Omental fat pad (tissue), 4 donors: ENCODE data around the gene MAPK8IP3. TPM values are rescaled to one million over a fixed set of nuclear protein-coding genes. Genes with fewer than 3 reads are reported as not detected.

Experiments
- ATAC-seq: fragments of 150-250 bp; one replicate; pipeline ENCODE4 v1.9.1; 2016; ENCODE audit warnings: mild to moderate bottlenecking, moderate library complexity; ENCODE audit not compliant: low FRiP score
- DNase-seq: peaks from one replicate; pipeline ENCODE4 v3.0.0-alpha.2; 2019; ENCODE audit warnings: low spot score
- CTCF ChIP-seq, 3 donors: fragments of 450-650 bp; IDR thresholded peaks; one replicate each; pipeline ENCODE4 v1.5.1; 2016 to 2017; ENCODE audit warnings: antibody characterized with exemption in 3 of 3, mild to moderate bottlenecking in 3 of 3, moderate library complexity in 2 of 3
- total RNA-seq, 4 donors: library from RNA; depleted of rRNA; stranded (reverse); fragments of >200 nt; gene quantifications; one replicate each; pipeline ENCODE4 v1.1.0, GENCODE V29; 2016

MAPK8IP3 gene
- total RNA-seq, 4 donors from 2014 or later: 27.3 to 73.3 (median 51.6) TPM

DNA sequence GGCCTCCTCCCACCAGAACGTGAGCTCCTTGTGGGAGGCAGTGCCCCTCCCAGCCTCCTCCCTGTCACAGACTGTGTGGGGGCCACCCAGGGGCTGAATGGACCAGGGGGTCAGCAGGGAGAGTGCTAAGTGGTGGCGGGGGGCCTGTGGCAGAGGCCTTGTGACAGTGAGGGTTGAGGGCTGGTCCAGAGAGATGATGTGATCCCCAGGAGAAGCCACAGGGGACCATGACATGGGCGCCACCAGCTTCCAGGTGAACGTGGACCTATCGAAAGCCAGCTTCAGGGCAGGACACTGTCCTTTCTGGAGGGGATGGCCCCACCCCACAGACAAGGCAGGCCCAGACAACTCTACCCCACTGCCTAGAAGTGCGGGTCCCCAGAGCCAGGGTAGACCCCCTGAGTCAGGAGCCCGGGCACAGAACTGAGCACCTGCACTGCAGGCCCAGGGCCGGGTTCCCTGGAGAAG is 73.3 kb downstream of the MAPK8IP3 start:
- DNase-seq: no peak
- no peak for TF ChIP-seq CTCF (IDR thresholded peaks at IDR 0.05)
- ATAC-seq: no peak

DNA sequence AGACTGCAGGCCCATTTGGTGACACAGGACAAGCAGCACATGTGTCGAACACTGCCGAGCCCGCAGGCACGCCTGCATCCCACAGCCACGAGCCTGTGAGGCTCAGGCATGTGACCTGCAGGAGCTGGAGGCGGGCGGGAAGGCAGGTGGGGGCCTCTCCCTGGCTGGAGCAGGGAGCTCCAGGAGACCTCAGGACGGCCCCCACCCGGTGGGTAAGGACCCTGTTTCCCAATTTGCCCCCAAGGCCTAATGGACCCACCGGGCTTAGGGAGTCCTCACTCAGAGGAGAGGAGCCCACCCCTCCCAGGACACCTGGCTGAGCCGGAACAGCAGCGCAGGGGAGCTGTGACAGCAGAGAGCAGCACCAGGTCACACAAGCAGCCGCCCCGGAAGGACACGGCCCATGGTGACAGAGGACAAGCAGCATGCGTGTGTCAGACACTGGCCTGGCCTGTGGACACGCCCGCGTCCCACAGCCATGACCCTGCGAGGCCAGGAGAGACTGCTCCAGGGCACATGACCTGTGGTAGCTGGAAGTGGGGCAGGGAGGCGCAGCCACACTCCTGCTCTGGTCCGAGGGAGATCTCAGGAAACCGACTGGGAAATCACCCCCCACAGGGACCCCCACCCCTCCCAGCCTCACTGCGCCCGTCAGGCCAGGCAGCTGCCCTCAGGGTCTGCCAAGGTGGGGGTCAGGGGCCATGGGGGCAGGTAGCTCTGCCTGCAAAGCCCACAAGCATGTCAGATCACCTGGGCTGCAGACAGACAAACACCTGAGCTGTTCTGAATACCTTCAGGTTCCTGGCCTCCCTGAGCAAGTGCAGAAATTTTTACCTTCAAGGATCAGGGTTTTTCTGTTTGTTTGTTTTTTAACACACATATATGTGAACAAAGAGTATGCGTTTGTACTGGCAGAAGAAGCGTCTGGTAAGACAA is 74.0 kb downstream of the MAPK8IP3 start:
- DNase-seq: no peak
- no peak for TF ChIP-seq CTCF (IDR thresholded peaks at IDR 0.05)
- ATAC-seq: no peak

GRCh38 chr16:1780677-1781072 is 74.7 kb downstream of the MAPK8IP3 start:
- ATAC-seq: no peak
- TF ChIP-seq CTCF (IDR thresholded peaks at IDR 0.05): no peak
- DNase-seq: no peak

GRCh38 chr16:1781254-1781653 is 75.3 kb downstream of the MAPK8IP3 start:
- TF ChIP-seq CTCF (IDR thresholded peaks at IDR 0.05): no peak
- DNase-seq: no peak
- no peak for ATAC-seq

GRCh38 chr16:1781758-1782407 is 75.9 kb downstream of the MAPK8IP3 start:
- DNase-seq: no peak
- ATAC-seq: peak; percentile 15
- TF ChIP-seq CTCF (IDR thresholded peaks at IDR 0.05): no peak

DNA sequence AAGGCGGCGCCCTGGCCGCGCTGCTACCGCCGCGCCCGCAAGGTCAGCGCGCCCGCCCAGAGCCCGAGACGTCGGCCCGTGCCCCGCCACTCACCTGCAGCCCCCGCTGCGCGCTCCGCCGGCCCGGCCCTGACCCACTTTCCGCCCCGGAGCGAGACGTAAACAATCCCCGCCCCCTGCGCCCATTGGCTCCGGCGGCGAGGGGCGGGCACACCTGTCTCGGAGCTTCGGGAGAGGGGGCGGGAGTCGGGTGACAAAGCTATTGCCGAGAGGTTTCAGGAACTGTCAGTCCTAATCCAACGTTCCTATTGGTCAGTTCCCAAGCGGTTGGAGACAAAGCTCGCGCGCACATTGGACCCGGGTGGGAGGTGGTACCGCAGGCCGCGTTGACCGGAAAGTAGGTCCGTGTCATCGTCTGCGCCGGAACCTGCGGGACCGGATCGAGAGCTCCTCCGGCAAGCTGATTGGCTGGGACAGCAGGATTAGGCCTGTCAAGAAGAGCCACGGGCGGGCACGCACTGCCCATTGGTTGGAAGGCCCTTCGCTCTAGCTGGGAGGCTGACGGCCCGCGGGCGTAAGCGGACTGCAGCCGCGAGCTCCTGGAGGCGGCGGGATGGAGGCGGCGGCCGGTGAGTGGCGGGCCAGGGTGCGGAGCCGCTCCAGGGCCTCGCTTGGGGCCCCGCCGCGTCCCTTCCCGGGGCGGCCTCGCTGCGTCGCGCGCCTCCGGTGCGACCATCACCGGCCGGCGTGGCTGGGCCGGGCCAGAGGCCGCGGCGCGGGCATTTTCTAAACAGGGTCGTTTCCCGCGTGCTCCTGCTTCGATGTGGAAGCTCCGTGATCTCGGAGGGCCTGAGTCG is 76.6 kb downstream of the MAPK8IP3 start, which contains the start of the genes NUBP2 and SPSB3:
TSS of gene NUBP2 (plus strand) at position 553 of the 857 bp plus-strand sequence. CDS start at position 614, 61 bp downstream.
TSS of gene SPSB3 (minus strand) at position 164 of the 857 bp plus-strand sequence. CDS start 1,088 bp downstream, outside the sequence.
- peak; percentile 94 for DNase-seq
- peak; percentile 97 for ATAC-seq
- no peak for TF ChIP-seq CTCF (IDR thresholded peaks at IDR 0.05)
